Measurements from ENCODE around the gene PFN1. TPM values are rescaled to one million over a fixed set of nuclear protein-coding genes. Genes with fewer than 3 reads are reported as not detected.

The PFN1 gene
- total RNA-seq, 2 experiments from 2014 or later, result 1,726 to 1,759 TPM

- Mint-ChIP-seq H3K27me3 (no peaks in the 10 kb centered on the region), H3K36me3 (ENCODE audit: low read depth) (peaks cover 37% of the 10 kb centered on the region), H3K4me3 (no peak overlapping the region), H3K4me1 (ENCODE audit: low read depth) (peaks cover 15% of the 10 kb centered on the region), H3K9me3 (no peaks in the 10 kb centered on the region), H3K27ac (no peak overlapping the region)
- no peak for TF ChIP-seq CTCF (IDR thresholded peaks at IDR 0.05)
- ChIA-PET POLR2A (interaction anchor here (1.1 to 3.6 kb wide), 3 partner anchors 9 to 19 kb away, joined by 4 to 36 read pairs (median 4); partner anchors contain the start of genes INCA1 and KIF1C), CTCF (interaction anchor here (1.1 to 3.7 kb wide), 3 partner anchors 39 to 84 kb away, joined by 3 to 33 read pairs (median 18); no protein-coding TSS in a partner anchor)
- DNase-seq (no peak), ATAC-seq (no peak)
- intact Hi-C loops (cut with micrococcal nuclease), result no loop called here
Measured at GRCh38 chr17:4978726-4979125, 30.4 kb upstream of the PFN1 start.

- POLR2A ChIA-PET, result interaction anchor here (0.8 to 15.1 kb wide), 4 partner anchors 8 to 26 kb away, joined by 4 to 627 read pairs (median 8); partner anchors contain the start of genes CAMTA2, ENO3, PFN1 and RNF167
- no peaks in the 10 kb centered on the region for H3K27me3 Mint-ChIP-seq
- CTCF ChIA-PET, result interaction anchor here (1.3 kb wide), 2 partner anchors 34 to 88 kb away, joined by 3 to 4 read pairs; no protein-coding TSS in a partner anchor
- DNase-seq, result no peak
- intact Hi-C loops (cut with micrococcal nuclease), result no loop called here
- no peaks in the 10 kb centered on the region for H3K9me3 Mint-ChIP-seq
- peak overlapping the region; percentile 48 for H3K27ac Mint-ChIP-seq
- H3K4me1 Mint-ChIP-seq (ENCODE audit: low read depth), result peaks cover 20% of the 10 kb centered on the region
- H3K36me3 Mint-ChIP-seq (ENCODE audit: low read depth), result peaks cover 47% of the 10 kb centered on the region
- TF ChIP-seq CTCF (IDR thresholded peaks at IDR 0.05), result no peak
- ATAC-seq, result no peak
- no peak overlapping the region for H3K4me3 Mint-ChIP-seq
Measured at GRCh38 chr17:4974115-4974670, 25.9 kb upstream of the PFN1 start.

- Mint-ChIP-seq H3K4me3 (no peak overlapping the region), H3K27ac (peak overlapping the region; percentile 18), H3K4me1 (ENCODE audit: low read depth) (peaks cover 22% of the 10 kb centered on the region), H3K27me3 (no peaks in the 10 kb centered on the region), H3K36me3 (ENCODE audit: low read depth) (peaks cover 47% of the 10 kb centered on the region), H3K9me3 (no peaks in the 10 kb centered on the region)
- intact Hi-C loops (cut with micrococcal nuclease), result no loop called here
- CTCF ChIA-PET, result interaction anchor here (1.3 kb wide), 1 partner anchor 33 kb away, joined by 3 read pairs; no protein-coding TSS in a partner anchor
- DNase-seq (no peak), ATAC-seq (no peak)
- POLR2A ChIA-PET, result interaction anchor here (0.6 to 15.1 kb wide), 4 partner anchors 10 to 25 kb away, joined by 4 to 627 read pairs (median 8); partner anchors contain the start of genes CAMTA2, ENO3, PFN1 and RNF167
- no peak for TF ChIP-seq CTCF (IDR thresholded peaks at IDR 0.05)
Measured at GRCh38 chr17:4973256-4974114, 25.2 kb upstream of the PFN1 start.

- H3K4me1 Mint-ChIP-seq (ENCODE audit: low read depth), result peaks cover 22% of the 10 kb centered on the region
- POLR2A ChIA-PET, result interaction anchor here (1.1 to 15.1 kb wide), 3 partner anchors 14 to 33 kb away, joined by 5 to 627 read pairs (median 11); partner anchors contain the start of genes CAMTA2, ENO3, PFN1 and RNF167
Measured at GRCh38 chr17:4972752-4973151, 24.4 kb upstream of the PFN1 start.

More at GRCh38 chr17:4972752-4973151, 24.4 kb upstream of the PFN1 start:
- Mint-ChIP-seq H3K27me3 (no peaks in the 10 kb centered on the region), H3K4me3 (no peak overlapping the region), H3K9me3 (no peaks in the 10 kb centered on the region), H3K27ac (peak overlapping the region; percentile 18), H3K36me3 (ENCODE audit: low read depth) (peaks cover 47% of the 10 kb centered on the region)
- CTCF ChIA-PET, result interaction anchor here (0.7 kb wide), 1 partner anchor 8 kb away, joined by 5 read pairs; no protein-coding TSS in a partner anchor
- intact Hi-C loops (cut with micrococcal nuclease), result no loop called here
- DNase-seq (no peak), ATAC-seq (no peak)
- no peak for TF ChIP-seq CTCF (IDR thresholded peaks at IDR 0.05)

Measured in activated CD8-positive, alpha-beta T cell treated with anti-CD3 and anti-CD28 coated beads for 36 hours (primary cell).